Activated CD4-positive, alpha-beta T cell treated with anti-CD3 and anti-CD28 coated beads, Interleukin-2, amount 10 ng/mL, durations not matched to agents 24 days and 14 days (primary cell): Measurements from ENCODE around the gene RMND1. TPM values are rescaled to one million over a fixed set of nuclear protein-coding genes. Genes with fewer than 3 reads are reported as not detected.

ENCODE experiments used
- DNase-seq: peaks from one replicate; pipeline ENCODE4 v3.0.0; 2022
- H3K27ac Mint-ChIP-seq: one replicate; pipeline ENCODE4 v1.8.0; 2022; ENCODE audit warnings: mild to moderate bottlenecking, mixed read lengths
- H3K27me3 Mint-ChIP-seq: one replicate; pipeline ENCODE4 v1.8.0; 2022; ENCODE audit warnings: mixed read lengths
- H3K36me3 Mint-ChIP-seq: one replicate; pipeline ENCODE4 v1.8.0; 2022; ENCODE audit warnings: low read depth, mild to moderate bottlenecking, mixed read lengths
- H3K4me1 Mint-ChIP-seq: one replicate; pipeline ENCODE4 v1.8.0; 2021; ENCODE audit warnings: mixed read lengths
- H3K4me3 Mint-ChIP-seq: one replicate; pipeline ENCODE4 v1.8.0; 2022; ENCODE audit warnings: mild to moderate bottlenecking, moderate library complexity, mixed read lengths
- H3K9me3 Mint-ChIP-seq: one replicate; pipeline ENCODE4 v1.8.0; 2021; ENCODE audit warnings: mixed read lengths
- intact Hi-C: fragments of 100-400 bp; cut with micrococcal nuclease; formaldehyde crosslinking; loops from one replicate; pipeline ENCODE4 v1.15.1; 2023
- total RNA-seq: library from RNA; stranded (reverse); gene quantifications from 2 replicates; pipeline ENCODE4 v1.2.3, GENCODE V29; 2022

Gene RMND1, protein sequence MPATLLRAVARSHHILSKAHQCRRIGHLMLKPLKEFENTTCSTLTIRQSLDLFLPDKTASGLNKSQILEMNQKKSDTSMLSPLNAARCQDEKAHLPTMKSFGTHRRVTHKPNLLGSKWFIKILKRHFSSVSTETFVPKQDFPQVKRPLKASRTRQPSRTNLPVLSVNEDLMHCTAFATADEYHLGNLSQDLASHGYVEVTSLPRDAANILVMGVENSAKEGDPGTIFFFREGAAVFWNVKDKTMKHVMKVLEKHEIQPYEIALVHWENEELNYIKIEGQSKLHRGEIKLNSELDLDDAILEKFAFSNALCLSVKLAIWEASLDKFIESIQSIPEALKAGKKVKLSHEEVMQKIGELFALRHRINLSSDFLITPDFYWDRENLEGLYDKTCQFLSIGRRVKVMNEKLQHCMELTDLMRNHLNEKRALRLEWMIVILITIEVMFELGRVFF
- total RNA-seq: 22.2 and 22.9 TPM in 2 replicates

- Mint-ChIP-seq H3K4me3 (peak within 1 kb of the TSS; percentile 97), H3K4me1 (peaks cover 37% of the 10 kb centered on the region), H3K27ac (peak within 1 kb of the TSS; percentile 96), H3K36me3 (peaks cover 17% of the 10 kb centered on the region), H3K27me3 (peaks cover 3% of the 10 kb centered on the region), H3K9me3 (peaks cover 4% of the 10 kb centered on the region)
- DNase-seq: peak; percentile 100
- intact Hi-C loops: loop anchor here (1.0 to 10.0 kb wide), 6 partner anchors 24 to 1530 kb away; partner anchors contain the start of genes FBXO5 and MTHFD1L
Observed at GRCh38 chr6:151451950-151452749, at the start of gene RMND1. TSS of gene RMND1 (minus strand) at chr6:151452126. CDS start at chr6:151445811, 6,315 bp downstream.

DNA sequence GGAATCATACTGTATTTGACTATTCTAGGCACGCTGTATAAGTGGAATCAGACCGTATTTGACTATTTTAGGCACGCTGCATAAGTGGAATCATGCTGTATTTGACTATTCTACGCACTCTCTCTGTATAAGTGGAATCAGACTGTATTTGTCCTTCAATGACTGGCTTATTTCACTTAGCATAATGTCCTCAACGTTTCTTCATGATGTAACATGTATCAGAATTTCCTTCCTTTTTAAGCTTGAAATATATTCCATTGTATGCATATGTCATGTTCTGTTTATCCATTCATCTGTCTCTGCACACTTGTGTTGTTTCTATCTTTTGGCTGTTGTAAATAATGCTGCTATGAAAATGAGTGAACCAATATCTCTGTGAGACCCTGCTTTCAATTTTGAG, 47.6 kb upstream of the RMND1 start:
- no peak overlapping the region for H3K4me3 Mint-ChIP-seq
- no peaks in the 10 kb centered on the region for H3K36me3 Mint-ChIP-seq
- peaks cover 9% of the 10 kb centered on the region for H3K4me1 Mint-ChIP-seq
- H3K9me3 Mint-ChIP-seq: no peaks in the 10 kb centered on the region
- H3K27ac Mint-ChIP-seq: no peak overlapping the region
- peaks cover 36% of the 10 kb centered on the region for H3K27me3 Mint-ChIP-seq
- DNase-seq: no peak
- intact Hi-C loops: loop anchor here (10.0 kb wide), 1 partner anchor 205 kb away; no protein-coding TSS in a partner anchor

DNA sequence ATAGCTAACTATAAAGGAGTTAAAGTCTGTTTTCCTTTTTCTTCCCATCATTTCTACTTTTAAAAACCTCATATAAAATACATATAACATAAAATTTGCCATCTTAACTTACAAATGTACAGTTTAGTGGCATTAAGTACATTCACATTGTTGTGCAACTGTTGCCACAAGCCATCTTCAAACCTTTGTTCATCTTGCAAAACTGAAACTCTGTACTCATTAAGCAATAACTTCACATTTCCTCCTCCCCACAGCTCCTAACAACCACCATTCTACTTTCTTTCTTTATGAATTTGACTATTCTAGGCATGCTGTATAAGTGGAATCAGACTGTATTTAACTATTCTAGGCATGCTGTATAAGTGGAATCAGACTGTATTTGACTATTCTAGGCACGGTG, 46.4 kb upstream of the RMND1 start:
- Mint-ChIP-seq H3K27ac (no peak overlapping the region), H3K36me3 (no peaks in the 10 kb centered on the region), H3K27me3 (peaks cover 42% of the 10 kb centered on the region), H3K4me3 (no peak overlapping the region), H3K9me3 (no peaks in the 10 kb centered on the region), H3K4me1 (peaks cover 13% of the 10 kb centered on the region)
- DNase-seq: no peak
- intact Hi-C loops: loop anchor here (10.0 kb wide), 1 partner anchor 206 kb away; no protein-coding TSS in a partner anchor

GRCh38 chr6:151497905-151498304, 46.0 kb upstream of the RMND1 start:
- H3K27me3 Mint-ChIP-seq: peaks cover 46% of the 10 kb centered on the region
- no peaks in the 10 kb centered on the region for H3K9me3 Mint-ChIP-seq
- H3K27ac Mint-ChIP-seq: no peak overlapping the region
- no peak for DNase-seq
- H3K4me1 Mint-ChIP-seq: peaks cover 15% of the 10 kb centered on the region
- no peak overlapping the region for H3K4me3 Mint-ChIP-seq
- no peaks in the 10 kb centered on the region for H3K36me3 Mint-ChIP-seq
- intact Hi-C loops: loop anchor here (10.0 kb wide), 1 partner anchor 207 kb away; no protein-coding TSS in a partner anchor

DNA sequence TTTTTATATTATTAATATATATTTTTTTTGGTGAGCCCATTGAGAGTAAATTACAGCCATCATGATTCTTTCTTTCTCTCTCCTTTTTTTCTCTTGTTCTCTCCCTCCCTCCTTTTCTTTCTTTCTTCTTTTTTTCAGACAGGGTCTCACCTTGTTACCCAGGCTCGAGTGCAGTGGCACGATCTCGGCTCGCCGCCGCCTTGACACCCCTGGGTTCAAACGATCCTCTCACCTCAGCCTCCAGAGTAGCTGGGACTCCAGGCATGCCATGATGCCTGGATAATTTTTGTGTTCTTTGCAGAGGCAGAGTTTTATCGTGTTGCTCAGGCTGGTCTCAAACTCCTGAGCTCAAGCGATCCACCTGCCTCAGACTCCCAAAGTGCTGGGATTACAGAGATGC, 43.5 kb upstream of the RMND1 start:
- Mint-ChIP-seq H3K27ac (no peak overlapping the region), H3K4me1 (peaks cover 15% of the 10 kb centered on the region), H3K36me3 (no peaks in the 10 kb centered on the region), H3K4me3 (peak overlapping the region; percentile 37), H3K9me3 (no peaks in the 10 kb centered on the region), H3K27me3 (peaks cover 56% of the 10 kb centered on the region)
- intact Hi-C loops: loop anchor here (10.0 kb wide), 1 partner anchor 209 kb away; no protein-coding TSS in a partner anchor
- no peak for DNase-seq

- H3K27me3 Mint-ChIP-seq: peaks cover 54% of the 10 kb centered on the region
- H3K36me3 Mint-ChIP-seq: no peaks in the 10 kb centered on the region
- H3K4me1 Mint-ChIP-seq: peaks cover 15% of the 10 kb centered on the region
- H3K4me3 Mint-ChIP-seq: peak overlapping the region; percentile 82
- H3K27ac Mint-ChIP-seq: no peak overlapping the region
- no peaks in the 10 kb centered on the region for H3K9me3 Mint-ChIP-seq
- no peak for DNase-seq
- intact Hi-C loops: loop anchor here (10.0 kb wide), 1 partner anchor 210 kb away; no protein-coding TSS in a partner anchor
Observed at GRCh38 chr6:151494936-151495320, 43.0 kb upstream of the RMND1 start.

DNA sequence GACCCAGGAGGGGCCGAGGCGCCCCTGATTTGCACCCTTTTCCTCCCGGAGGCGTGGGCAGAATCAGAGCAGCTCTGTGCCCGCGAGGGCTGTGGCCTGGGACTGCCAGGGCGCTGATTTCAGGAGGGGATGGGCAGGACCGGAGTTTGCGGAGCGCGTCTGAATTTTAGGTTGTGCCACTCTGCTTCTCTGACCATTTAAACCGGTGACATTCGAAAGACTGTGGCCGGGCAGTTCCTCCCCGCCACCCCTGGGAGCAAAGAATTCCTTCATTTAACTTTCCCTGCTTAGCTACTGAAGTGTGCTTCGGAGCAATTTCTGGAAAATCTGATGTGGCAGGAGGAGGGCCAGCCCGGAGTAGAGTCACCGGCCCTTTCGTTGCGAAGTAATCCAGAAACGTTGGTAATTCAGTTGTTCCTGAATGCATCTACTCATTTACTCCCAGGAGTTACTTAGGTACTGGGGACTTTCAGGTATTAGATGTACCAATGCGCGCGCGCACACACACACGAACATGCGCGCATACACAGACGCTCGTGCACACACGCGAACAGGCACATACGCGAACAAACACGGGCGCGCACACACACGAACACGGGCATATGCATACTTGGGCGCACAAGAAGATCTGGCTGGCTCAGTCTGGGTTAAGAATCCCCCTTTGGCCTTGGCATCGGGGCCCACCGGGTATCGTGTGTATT, 42.5 kb upstream of the RMND1 start:
- peak; percentile 76 for DNase-seq
- Mint-ChIP-seq H3K4me1 (peaks cover 15% of the 10 kb centered on the region), H3K36me3 (no peaks in the 10 kb centered on the region), H3K9me3 (no peaks in the 10 kb centered on the region), H3K27me3 (peaks cover 49% of the 10 kb centered on the region), H3K4me3 (peak overlapping the region; percentile 82), H3K27ac (no peak overlapping the region)
- intact Hi-C loops: loop anchor here (10.0 kb wide), 1 partner anchor 210 kb away; no protein-coding TSS in a partner anchor

DNA sequence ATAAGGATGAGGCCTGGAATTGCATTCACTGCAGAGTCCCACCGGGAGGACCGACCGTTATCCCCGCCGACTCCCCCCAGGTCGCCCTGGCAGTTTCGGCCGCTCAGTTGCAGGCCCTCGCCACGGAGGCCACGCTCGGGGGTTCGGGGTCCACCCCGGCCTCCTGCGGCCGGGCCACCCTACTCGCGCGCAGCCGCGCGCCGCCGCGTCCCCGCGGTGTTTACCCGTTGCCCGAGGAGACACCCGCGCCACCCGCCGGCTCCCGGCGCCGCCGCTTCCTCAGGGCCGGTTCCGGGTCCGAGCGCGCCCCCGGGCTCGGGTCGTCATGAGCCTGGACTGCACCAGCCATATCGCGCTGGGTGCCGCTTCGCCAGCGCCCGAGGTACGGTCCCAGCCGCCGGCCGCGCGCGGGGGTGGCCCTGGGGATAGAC, 41.9 kb upstream of the RMND1 start, which contains the start of gene CCDC170:
CCDC170 (plus strand) TSS at position 214 of the 431 bp plus-strand sequence; CDS start at position 326, 112 bp downstream.
- Mint-ChIP-seq H3K36me3 (no peaks in the 10 kb centered on the region), H3K27me3 (peaks cover 55% of the 10 kb centered on the region), H3K27ac (no peak within 1 kb of the TSS), H3K4me1 (peaks cover 15% of the 10 kb centered on the region), H3K4me3 (peak within 1 kb of the TSS; percentile 82), H3K9me3 (no peaks in the 10 kb centered on the region)
- intact Hi-C loops: loop anchor here (10.0 kb wide), 1 partner anchor 211 kb away; no protein-coding TSS in a partner anchor
- DNase-seq: peak; percentile 66

GRCh38 chr6:151493161-151493803, 41.4 kb upstream of the RMND1 start:
- peaks cover 56% of the 10 kb centered on the region for H3K27me3 Mint-ChIP-seq
- H3K4me1 Mint-ChIP-seq: peaks cover 11% of the 10 kb centered on the region
- H3K27ac Mint-ChIP-seq: no peak overlapping the region
- no peak for DNase-seq
- H3K9me3 Mint-ChIP-seq: no peaks in the 10 kb centered on the region
- intact Hi-C loops: loop anchor here (10.0 kb wide), 1 partner anchor 212 kb away; no protein-coding TSS in a partner anchor
- H3K36me3 Mint-ChIP-seq: no peaks in the 10 kb centered on the region
- peak overlapping the region; percentile 41 for H3K4me3 Mint-ChIP-seq

GRCh38 chr6:151490996-151491395, 39.1 kb upstream of the RMND1 start:
- intact Hi-C loops: loop anchor here (10.0 kb wide), 1 partner anchor 214 kb away; no protein-coding TSS in a partner anchor
- H3K27me3 Mint-ChIP-seq: peaks cover 47% of the 10 kb centered on the region
- peaks cover 9% of the 10 kb centered on the region for H3K4me1 Mint-ChIP-seq
- no peaks in the 10 kb centered on the region for H3K9me3 Mint-ChIP-seq
- no peak for DNase-seq
- H3K36me3 Mint-ChIP-seq: no peaks in the 10 kb centered on the region
- H3K27ac Mint-ChIP-seq: no peak overlapping the region
- H3K4me3 Mint-ChIP-seq: no peak overlapping the region

DNA sequence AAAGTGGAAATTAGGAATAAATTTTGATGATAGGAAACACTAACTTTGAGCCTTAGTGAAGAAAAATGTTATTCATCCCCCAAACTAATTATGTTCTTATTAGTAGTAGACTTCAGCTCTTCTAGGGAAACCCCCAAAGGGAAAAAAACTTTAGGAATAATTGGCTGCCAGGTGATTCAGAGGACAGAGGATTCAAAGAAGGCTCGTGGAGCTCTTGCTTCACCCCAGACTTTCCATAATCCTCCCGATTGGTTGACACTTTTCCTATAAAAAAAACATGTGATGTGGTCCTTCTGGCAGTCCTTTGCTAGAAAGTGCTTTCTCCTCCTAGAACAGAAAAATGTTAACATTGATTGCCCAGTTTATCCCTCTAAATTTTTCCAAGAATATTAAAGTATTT, 36.3 kb upstream of the RMND1 start:
- Mint-ChIP-seq H3K36me3 (no peaks in the 10 kb centered on the region), H3K27me3 (peaks cover 25% of the 10 kb centered on the region), H3K27ac (no peak overlapping the region), H3K4me1 (peaks cover 6% of the 10 kb centered on the region), H3K4me3 (no peak overlapping the region), H3K9me3 (peaks cover 4% of the 10 kb centered on the region)
- intact Hi-C loops: no loop called here
- DNase-seq: no peak

DNA sequence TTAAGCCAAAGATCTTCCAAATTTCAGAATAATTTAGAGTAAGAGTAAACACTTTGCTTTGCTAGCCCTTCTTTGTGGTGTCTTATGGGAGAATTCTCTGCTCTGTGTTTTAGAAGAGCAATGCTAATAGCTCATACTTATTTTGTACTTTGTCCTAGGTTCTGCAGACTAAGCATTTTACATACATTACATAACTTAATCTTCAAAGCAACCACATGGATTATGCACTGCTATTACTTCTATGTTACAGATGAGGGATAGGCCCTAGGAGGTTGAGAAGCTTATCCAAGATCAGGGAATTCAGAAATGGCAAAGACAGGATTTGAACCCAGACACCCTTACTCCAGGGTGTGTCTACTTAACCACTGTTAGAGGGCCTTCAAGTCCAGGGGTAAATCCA, 32.1 kb upstream of the RMND1 start:
- peaks cover 16% of the 10 kb centered on the region for H3K4me1 Mint-ChIP-seq
- H3K27ac Mint-ChIP-seq: no peak overlapping the region
- peaks cover 4% of the 10 kb centered on the region for H3K9me3 Mint-ChIP-seq
- intact Hi-C loops: no loop called here
- H3K27me3 Mint-ChIP-seq: peaks cover 3% of the 10 kb centered on the region
- no peak overlapping the region for H3K4me3 Mint-ChIP-seq
- no peak for DNase-seq
- H3K36me3 Mint-ChIP-seq: no peaks in the 10 kb centered on the region
